NCI-H510A (cell line): ENCODE data around the gene NUDT3.
"Not testable (repeated sequence)": the region's sequence is repeated elsewhere in the genome, so short reads cannot be mapped to it uniquely, and the experiment has no call there.

ENCODE experiments used
- DNase-seq: peaks from one replicate; lab custom pipeline; 2025; lab: John Stamatoyannopoulos, UW

NUDT3 gene

GRCh38 chr6:34370361-34370760 lies 22.1 kb downstream of the NUDT3 start:
- no peak for DNase-seq

GRCh38 chr6:34369385-34369784 lies 23.1 kb downstream of the NUDT3 start:
- DNase-seq = no peak

- DNase-seq = no peak
These were observed 25.9 kb downstream of the NUDT3 start for GRCh38 chr6:34366639-34366921.

GRCh38 chr6:34365781-34366638 lies 26.5 kb downstream of the NUDT3 start:
- not testable (repeated sequence) for DNase-seq

- DNase-seq = not testable (repeated sequence)
These were observed 28.8 kb downstream of the NUDT3 start for GRCh38 chr6:34363681-34364075.

- DNase-seq = no peak
These were observed 29.4 kb downstream of the NUDT3 start for GRCh38 chr6:34362909-34363680.

GRCh38 chr6:34362176-34362575 lies 30.3 kb downstream of the NUDT3 start:
- no peak for DNase-seq

- no peak for DNase-seq
These were observed 31.9 kb downstream of the NUDT3 start for GRCh38 chr6:34360556-34360955.

GRCh38 chr6:34359418-34360158 lies 32.9 kb downstream of the NUDT3 start:
- no peak for DNase-seq

- peak; percentile 48 for DNase-seq
These were observed 34.0 kb downstream of the NUDT3 start for GRCh38 chr6:34358389-34358905.

- DNase-seq = no peak
These were observed 34.5 kb downstream of the NUDT3 start for GRCh38 chr6:34357937-34358336.

- DNase-seq = no peak
These were observed 36.6 kb downstream of the NUDT3 start for GRCh38 chr6:34355889-34356288.

GRCh38 chr6:34354230-34354629 lies 38.2 kb downstream of the NUDT3 start:
- not testable (repeated sequence) for DNase-seq

- DNase-seq = not testable (repeated sequence)
These were observed 38.9 kb downstream of the NUDT3 start for GRCh38 chr6:34353530-34353929.

GRCh38 chr6:34352305-34352937 lies 40.0 kb downstream of the NUDT3 start:
- DNase-seq = no peak

- DNase-seq = no peak
These were observed 41.6 kb downstream of the NUDT3 start for GRCh38 chr6:34350934-34351217.

- DNase-seq = no peak
These were observed 42.1 kb downstream of the NUDT3 start for GRCh38 chr6:34350137-34350933.

GRCh38 chr6:34349211-34349610 lies 43.3 kb downstream of the NUDT3 start:
- no peak for DNase-seq

GRCh38 chr6:34347303-34347702 lies 45.2 kb downstream of the NUDT3 start:
- DNase-seq = peak; percentile 24

GRCh38 chr6:34346175-34347119 lies 46.0 kb downstream of the NUDT3 start:
- no peak for DNase-seq
